VCaP (cell line): ENCODE results near the gene RRAD.

ENCODE experiments used
- H3K27ac ChIP-seq: fragments of 450-650 bp; 2 replicates; pipeline ENCODE4 v1.5.1; 2017
- TF ChIP-seq, protein P1 (sequence below): fragments of 450-650 bp; conservative IDR thresholded peaks from 2 replicates; pipeline ENCODE4 v1.5.1; 2017; ENCODE audit warnings: mild to moderate bottlenecking, moderate library complexity

The RRAD gene

DNA sequence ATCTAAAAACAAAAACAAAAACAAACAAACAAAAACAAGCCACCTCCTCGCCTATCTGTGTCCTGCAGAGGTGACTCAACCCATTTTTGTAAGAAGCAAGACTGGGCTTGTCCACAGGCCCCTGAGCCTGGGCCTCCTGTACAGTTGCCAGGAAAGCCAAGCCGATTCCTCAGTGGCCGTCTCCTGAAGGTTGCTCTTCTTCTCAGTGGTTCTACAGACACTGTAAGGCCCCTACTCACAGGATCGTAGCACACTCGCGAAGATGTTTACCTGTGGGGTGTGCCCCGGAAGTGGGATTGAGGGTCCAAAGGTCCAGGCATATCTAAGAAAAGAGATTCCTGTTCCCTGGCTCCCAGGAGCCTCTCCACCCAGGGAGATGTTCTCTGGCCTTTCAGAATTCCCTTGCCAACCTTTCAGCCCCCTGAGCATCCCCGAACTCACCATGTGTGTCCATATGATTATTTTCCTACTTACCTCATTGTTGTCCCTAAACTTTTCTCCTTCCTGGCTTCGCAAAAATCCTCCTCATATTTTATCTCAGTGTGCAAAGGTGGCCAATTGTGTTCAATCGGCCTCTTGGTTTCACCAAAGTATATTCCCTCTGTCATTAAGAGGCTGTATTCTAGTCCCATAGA is 28.2 kb upstream of the RRAD start:
- H3K27ac ChIP-seq = no peak overlapping the region
- TF ChIP-seq, protein P1, sequence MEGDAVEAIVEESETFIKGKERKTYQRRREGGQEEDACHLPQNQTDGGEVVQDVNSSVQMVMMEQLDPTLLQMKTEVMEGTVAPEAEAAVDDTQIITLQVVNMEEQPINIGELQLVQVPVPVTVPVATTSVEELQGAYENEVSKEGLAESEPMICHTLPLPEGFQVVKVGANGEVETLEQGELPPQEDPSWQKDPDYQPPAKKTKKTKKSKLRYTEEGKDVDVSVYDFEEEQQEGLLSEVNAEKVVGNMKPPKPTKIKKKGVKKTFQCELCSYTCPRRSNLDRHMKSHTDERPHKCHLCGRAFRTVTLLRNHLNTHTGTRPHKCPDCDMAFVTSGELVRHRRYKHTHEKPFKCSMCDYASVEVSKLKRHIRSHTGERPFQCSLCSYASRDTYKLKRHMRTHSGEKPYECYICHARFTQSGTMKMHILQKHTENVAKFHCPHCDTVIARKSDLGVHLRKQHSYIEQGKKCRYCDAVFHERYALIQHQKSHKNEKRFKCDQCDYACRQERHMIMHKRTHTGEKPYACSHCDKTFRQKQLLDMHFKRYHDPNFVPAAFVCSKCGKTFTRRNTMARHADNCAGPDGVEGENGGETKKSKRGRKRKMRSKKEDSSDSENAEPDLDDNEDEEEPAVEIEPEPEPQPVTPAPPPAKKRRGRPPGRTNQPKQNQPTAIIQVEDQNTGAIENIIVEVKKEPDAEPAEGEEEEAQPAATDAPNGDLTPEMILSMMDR = no peak

DNA sequence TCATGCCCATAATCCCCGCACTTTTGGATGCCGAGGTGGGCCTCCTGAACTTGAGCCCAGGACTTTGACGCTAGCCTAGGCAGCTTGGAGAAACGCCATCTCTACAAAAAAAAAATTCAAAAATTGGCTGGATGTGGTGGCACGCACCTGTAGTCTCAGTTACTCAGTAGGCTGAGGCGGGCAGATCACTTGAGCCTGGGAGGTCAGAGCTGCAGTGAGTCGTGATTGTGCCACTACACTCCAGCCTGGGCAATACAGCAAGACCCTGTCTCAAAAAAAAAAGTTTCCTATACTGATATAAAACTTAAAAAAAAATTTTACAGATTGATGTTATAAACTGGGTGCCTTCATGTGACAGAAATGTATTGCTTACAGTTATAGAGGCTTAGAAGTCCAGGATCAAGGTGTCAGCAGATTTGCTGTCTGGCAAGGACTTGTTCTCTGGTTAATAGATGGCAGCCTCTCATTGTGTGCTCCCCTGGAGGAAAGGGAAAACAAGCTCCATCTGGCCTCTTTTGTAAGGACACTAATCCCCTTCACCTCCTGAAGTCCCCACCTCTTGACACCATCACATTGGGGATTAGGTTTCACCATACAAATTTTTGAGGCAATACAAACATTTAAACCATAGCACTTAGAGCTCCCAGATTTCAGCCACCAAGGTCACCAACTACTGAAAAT is 27.2 kb upstream of the RRAD start:
- H3K27ac ChIP-seq = no peak overlapping the region
- TF ChIP-seq, protein P1 = no peak

DNA sequence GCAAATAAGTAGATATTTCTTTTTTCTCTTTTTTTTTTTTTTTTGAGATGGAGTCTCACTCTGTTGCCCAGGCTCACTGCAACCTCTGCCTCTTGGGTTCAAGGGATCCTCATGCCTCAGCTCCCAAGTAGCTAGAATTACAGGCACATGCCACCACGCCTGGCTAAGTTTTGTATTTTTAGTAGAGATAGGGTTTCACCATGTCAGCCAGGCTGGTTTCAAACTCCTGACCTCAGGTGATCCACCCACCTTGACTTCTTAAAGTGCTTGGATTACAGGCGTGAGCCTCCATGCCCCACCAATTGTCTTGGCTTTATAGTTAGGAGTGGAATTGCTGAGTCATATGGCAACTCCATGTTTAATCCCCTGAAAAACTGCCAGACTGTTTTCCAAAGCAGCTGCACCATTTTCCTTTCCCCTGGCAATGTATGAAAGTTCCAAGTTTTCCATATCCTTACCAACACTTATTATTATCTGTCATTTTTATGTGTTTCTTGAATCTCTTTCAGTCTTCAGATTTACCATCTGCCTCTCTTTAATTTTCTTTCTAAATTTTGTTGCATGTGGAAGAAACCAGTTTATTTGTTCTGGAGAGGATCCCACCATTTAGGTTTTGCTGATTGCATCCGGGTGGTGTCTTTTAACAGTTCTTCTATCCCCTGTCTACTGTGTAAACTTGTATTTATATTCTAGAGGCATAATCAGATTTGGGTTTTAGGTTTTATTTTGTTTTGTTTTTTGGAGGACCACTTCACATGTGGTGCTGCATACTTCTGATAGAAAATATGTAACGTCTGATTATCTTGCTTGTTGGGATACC is 25.8 kb upstream of the RRAD start:
- H3K27ac ChIP-seq = no peak overlapping the region
- TF ChIP-seq, protein P1 = no peak

DNA sequence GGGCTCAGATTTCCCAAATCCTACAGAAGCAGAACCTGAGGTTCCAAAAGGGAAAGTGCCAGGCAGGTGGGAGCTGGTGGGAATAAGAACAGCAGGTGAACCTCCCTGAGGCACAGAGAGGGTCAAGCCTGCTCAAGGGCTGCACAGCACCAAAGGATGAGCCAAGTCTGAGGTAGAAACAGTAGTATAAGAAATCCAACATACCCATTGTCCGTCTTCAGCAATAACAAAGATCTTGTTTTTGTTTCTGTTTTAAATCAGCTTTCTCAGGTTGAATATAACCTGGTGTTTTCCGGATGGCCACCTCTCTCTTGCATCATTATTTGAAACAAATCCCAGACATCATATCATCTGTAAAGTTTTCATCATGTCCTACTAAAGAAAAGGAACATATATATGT is 25.1 kb upstream of the RRAD start:
- TF ChIP-seq, protein P1 = no peak
- no peak overlapping the region for H3K27ac ChIP-seq

DNA sequence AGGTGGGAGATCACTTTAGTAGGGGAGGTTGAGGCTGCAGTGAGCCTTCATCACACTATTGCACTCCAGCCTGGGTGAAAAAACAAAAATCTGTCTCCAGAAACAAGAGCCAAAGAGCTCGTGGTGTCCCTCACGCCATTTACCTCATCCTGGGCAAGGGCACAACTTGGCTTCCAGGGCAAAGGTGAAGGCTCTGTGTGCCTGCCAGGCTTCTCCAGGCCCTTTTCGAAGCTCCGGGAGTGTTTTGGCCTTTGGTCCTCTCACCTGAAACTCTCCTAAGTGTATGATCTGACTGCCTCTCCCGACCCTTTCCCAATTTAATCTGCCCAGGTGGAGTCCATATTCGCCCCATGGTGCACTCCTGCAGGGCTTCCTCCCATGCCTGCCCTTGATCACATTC is 24.1 kb upstream of the RRAD start:
- no peak overlapping the region for H3K27ac ChIP-seq
- TF ChIP-seq, protein P1 = no peak

DNA sequence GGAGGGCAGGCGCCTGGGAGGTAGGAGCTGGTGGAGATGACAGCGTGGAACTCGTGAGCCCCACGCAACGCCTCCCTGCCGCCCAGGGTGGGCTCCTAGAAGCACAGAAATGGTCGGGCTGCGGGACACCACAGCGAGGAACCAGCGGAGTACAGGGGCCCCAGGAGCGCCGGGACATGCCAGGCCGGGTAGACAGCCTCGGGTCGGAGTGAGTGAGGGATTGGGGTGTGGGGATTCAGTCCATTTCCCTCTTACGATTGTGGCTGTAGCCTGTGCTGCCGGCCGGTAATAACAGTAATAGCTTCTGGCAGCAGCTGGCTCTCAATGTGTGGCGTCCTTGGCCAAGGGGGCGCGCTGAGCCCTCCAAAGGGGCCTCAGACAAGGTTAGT is 23.5 kb upstream of the RRAD start:
- TF ChIP-seq, protein P1 = no peak
- no peak overlapping the region for H3K27ac ChIP-seq

DNA sequence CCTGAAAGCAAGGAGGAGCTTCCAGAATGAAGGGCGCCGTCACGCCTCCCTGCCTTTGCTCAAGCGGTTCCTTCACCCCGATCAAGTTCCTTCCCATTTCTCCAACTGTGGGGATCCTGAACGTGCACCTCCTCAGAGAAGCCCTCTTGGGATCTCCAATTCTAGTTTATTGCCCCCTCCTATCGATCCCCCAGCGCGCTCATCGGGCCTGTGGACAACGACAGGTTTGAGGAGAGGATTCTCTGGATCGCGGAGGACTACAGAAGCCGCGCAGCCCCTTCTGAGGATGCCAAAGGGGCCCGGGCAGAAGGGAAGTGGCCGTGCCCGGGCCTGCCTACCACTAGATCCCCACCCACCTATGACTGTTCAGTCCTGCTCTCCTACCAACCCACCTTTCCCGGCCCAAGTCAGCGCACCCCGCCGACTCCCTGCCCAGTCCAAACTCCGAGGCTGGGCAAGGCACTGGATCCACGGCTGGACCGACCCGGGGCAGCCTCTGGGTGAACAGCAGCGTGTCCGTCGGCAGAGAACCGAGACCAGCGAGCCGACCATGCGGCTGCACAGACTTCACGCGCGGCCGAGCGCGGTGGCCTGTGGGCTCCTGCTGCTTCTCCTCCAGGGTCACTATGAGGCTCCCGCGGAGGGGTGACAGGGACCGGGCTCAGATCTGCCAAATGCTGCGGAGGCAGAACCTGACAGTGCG is 22.9 kb upstream of the RRAD start:
- no peak overlapping the region for H3K27ac ChIP-seq
- TF ChIP-seq, protein P1 = no peak
